Neural cell (in vitro differentiated cells): ENCODE data around the gene GALR2. TPM values are rescaled to one million over a fixed set of nuclear protein-coding genes. Genes with fewer than 3 reads are reported as not detected.

Experiments used
- H2AFZ ChIP-seq: fragments of 200-600, 300-800 bp; sonication (generic), shearing (Covaris generic); 2 replicates; pipeline ENCODE4 v1.6.0; 2014; ENCODE audit warnings: low read depth, mild to moderate bottlenecking, antibody characterized with exemption, low read length, moderate library complexity
- H3F3A ChIP-seq: fragments of 200-600 bp; shearing (Covaris generic); 2 replicates; pipeline ENCODE4 v1.6.1; 2016; ENCODE audit warnings: mild to moderate bottlenecking, moderate library complexity, mixed read lengths, antibody characterized with exemption, low read length; ENCODE audit not compliant: insufficient read depth, poor library complexity, severe bottlenecking
- H3K27ac ChIP-seq: fragments of 200-600, 300-800 bp; sonication (generic), shearing (Covaris generic); 2 replicates; pipeline ENCODE4 v1.5.1; 2014; ENCODE audit warnings: mild to moderate bottlenecking, low read length, moderate library complexity
- H3K27me3 ChIP-seq: fragments of 300-800, 200-600 bp; sonication (generic), shearing (Covaris generic); 2 replicates; pipeline ENCODE4 v1.6.0; 2014; ENCODE audit warnings: mild to moderate bottlenecking, low read depth, low read length, moderate library complexity; ENCODE audit not compliant: insufficient read depth
- H3K36me3 ChIP-seq: fragments of 300-800, 200-600 bp; sonication (generic), shearing (Covaris generic); 2 replicates; pipeline ENCODE4 v1.5.1; 2014; ENCODE audit warnings: mild to moderate bottlenecking, antibody characterized with exemption, low read length, moderate library complexity; ENCODE audit not compliant: insufficient read depth
- H3K4me2 ChIP-seq: fragments of 300-800, 200-600 bp; sonication (generic), shearing (Covaris generic); 2 replicates; pipeline ENCODE4 v1.6.0; 2014; ENCODE audit warnings: mild to moderate bottlenecking, low read length
- H3K4me3 ChIP-seq: fragments of 300-800, 200-600 bp; sonication (generic), shearing (Covaris generic); 2 replicates; pipeline ENCODE4 v1.5.1; 2014; ENCODE audit warnings: mild to moderate bottlenecking, low read length, moderate library complexity
- H3K79me2 ChIP-seq: fragments of 200-600 bp; shearing (Covaris generic); replicated peaks from 2 replicates; pipeline ENCODE4 v1.6.0; 2014; ENCODE audit warnings: mild to moderate bottlenecking, low read length, moderate library complexity; ENCODE audit not compliant: insufficient read depth
- H3K9ac ChIP-seq: fragments of 300-800, 200-600 bp; sonication (generic), shearing (Covaris generic); 2 replicates; pipeline ENCODE4 v1.6.1; 2016; ENCODE audit warnings: mild to moderate bottlenecking, low read length, mixed read lengths
- H3K9me2 ChIP-seq: fragments of 200-600 bp; shearing (Covaris generic); 2 replicates; pipeline ENCODE4 v1.6.1; 2016; ENCODE audit warnings: mild to moderate bottlenecking, low read length, mixed read lengths; ENCODE audit not compliant: insufficient read depth
- H3K9me3 ChIP-seq: fragments of 200-600, 300-800 bp; sonication (generic), shearing (Covaris generic); 2 replicates; pipeline ENCODE4 v1.6.1; 2016; ENCODE audit warnings: mild to moderate bottlenecking, mixed run types, low read length, moderate library complexity, mixed read lengths
- H4K20me1 ChIP-seq: fragments of 200-600 bp; shearing (Covaris generic); 2 replicates; pipeline ENCODE4 v1.6.1; 2016; ENCODE audit warnings: mild to moderate bottlenecking, mixed run types; ENCODE audit not compliant: insufficient read depth
- EP300 ChIP-seq: fragments of 450-650 bp; conservative IDR thresholded peaks from 2 replicates; pipeline ENCODE4 v1.6.1; 2014; ENCODE audit warnings: antibody characterized with exemption, mild to moderate bottlenecking, moderate library complexity; ENCODE audit not compliant: poor library complexity, severe bottlenecking
- EZH2 ChIP-seq: fragments of 200-600, 300-800 bp; shearing (Covaris generic), sonication (generic); IDR thresholded peaks from 2 replicates; pipeline ENCODE4 v1.6.1; 2014; ENCODE audit warnings: antibody characterized with exemption, low read length, borderline replicate concordance, mild to moderate bottlenecking; ENCODE audit not compliant: insufficient read depth, poor library complexity, severe bottlenecking
- MXI1 ChIP-seq: fragments of 450-650 bp; conservative IDR thresholded peaks from 2 replicates; pipeline ENCODE4 v1.6.1; 2014; ENCODE audit warnings: antibody characterized with exemption, mild to moderate bottlenecking; ENCODE audit not compliant: poor library complexity, severe bottlenecking
- POLR2AphosphoS5 ChIP-seq: IDR thresholded peaks from 2 replicates; pipeline ENCODE4 v1.6.1; 2012
- RAD21 ChIP-seq: fragments of 450-650 bp; conservative IDR thresholded peaks from 2 replicates; pipeline ENCODE4 v1.6.1; 2014; ENCODE audit warnings: antibody characterized with exemption, mild to moderate bottlenecking, moderate library complexity
- SMC3 ChIP-seq: fragments of 450-650 bp; conservative IDR thresholded peaks from 2 replicates; pipeline ENCODE4 v1.6.1; 2014; ENCODE audit warnings: antibody characterized with exemption, mild to moderate bottlenecking, moderate library complexity; ENCODE audit not compliant: poor library complexity
- TAF1 ChIP-seq: IDR thresholded peaks from 2 replicates; pipeline ENCODE4 v1.6.1; 2012; ENCODE audit warnings: low read depth
- polyA plus RNA-seq: library from polyadenylated mRNA; depleted of rRNA; stranded (reverse); fragments of >200 nt; gene quantifications from 2 replicates; pipeline ENCODE4 v1.2.3, GENCODE V29; 2014
- TF ChIP-seq, protein P1 (sequence below): IDR thresholded peaks from 2 replicates; pipeline ENCODE4 v1.6.1; 2012; ENCODE audit warnings: borderline replicate concordance
- TF ChIP-seq, protein P2 (sequence below): fragments of 450-650 bp; IDR thresholded peaks from 2 replicates; pipeline ENCODE4 v1.5.1; 2014; ENCODE audit warnings: antibody characterized with exemption, mild to moderate bottlenecking, moderate library complexity; ENCODE audit not compliant: poor library complexity, severe bottlenecking

Gene GALR2
- polyA plus RNA-seq, 1 donor from 2014 or later = not detected

DNA sequence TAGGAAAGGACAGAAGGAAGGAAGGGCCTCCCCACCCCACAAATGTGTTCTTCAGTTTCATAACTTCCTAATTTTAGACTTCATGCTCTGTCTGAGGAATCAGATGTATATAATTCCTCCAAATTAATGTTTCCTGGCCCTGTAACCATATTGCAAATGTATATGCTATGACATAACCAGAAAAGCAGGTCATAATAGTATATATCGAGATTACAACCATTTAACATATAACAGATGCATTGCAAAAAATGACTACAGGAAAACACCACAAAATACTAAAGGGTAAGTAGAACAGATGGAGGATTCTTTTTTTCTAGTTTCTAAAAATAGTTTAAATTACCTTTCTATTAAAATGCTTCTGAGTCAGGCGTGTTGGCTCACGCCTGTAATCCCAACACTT is 32.1 kb downstream of the GALR2 start:
- Histone ChIP-seq H2AFZ (no peak overlapping the region), H3K27me3 (no peaks in the 10 kb centered on the region), H3K4me2 (no peak overlapping the region), H3K9me3 (no peaks in the 10 kb centered on the region), H3F3A (peaks cover 3% of the 10 kb centered on the region), H3K79me2 (peaks cover 17% of the 10 kb centered on the region), H3K27ac (no peak overlapping the region), H3K4me3 (no peak overlapping the region), H4K20me1 (no peaks in the 10 kb centered on the region), H3K9ac (no peak overlapping the region), H3K36me3 (no peaks in the 10 kb centered on the region), H3K9me2 (no peaks in the 10 kb centered on the region)
- no peak for TF ChIP-seq MXI1
- TF ChIP-seq TAF1 = no peak
- TF ChIP-seq SMC3 = no peak
- no peak for TF ChIP-seq EZH2

DNA sequence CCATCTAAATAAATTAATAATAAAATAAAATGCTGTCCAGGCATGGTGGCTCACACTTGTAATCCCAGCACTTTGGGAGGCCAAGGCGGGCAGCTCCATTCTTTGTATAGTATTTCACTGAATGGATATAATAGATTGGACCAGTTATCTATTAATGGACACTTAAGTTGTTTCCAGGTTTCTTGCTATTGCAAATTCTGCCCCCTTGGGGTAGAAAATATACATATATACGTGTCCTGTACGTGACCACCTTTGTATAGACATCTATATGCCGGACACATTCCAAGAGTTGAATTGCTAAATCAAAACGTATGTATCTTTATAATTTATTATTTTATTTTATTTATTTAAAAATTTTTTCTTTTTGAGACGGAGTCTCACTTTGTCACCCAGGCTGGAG is 32.9 kb downstream of the GALR2 start:
- peaks cover 9% of the 10 kb centered on the region for H3K79me2 ChIP-seq
- H3K4me2 ChIP-seq = no peak overlapping the region
- H2AFZ ChIP-seq = no peak overlapping the region
- no peaks in the 10 kb centered on the region for H3K36me3 ChIP-seq
- H3F3A ChIP-seq = peaks cover 3% of the 10 kb centered on the region
- TF ChIP-seq, protein P1, sequence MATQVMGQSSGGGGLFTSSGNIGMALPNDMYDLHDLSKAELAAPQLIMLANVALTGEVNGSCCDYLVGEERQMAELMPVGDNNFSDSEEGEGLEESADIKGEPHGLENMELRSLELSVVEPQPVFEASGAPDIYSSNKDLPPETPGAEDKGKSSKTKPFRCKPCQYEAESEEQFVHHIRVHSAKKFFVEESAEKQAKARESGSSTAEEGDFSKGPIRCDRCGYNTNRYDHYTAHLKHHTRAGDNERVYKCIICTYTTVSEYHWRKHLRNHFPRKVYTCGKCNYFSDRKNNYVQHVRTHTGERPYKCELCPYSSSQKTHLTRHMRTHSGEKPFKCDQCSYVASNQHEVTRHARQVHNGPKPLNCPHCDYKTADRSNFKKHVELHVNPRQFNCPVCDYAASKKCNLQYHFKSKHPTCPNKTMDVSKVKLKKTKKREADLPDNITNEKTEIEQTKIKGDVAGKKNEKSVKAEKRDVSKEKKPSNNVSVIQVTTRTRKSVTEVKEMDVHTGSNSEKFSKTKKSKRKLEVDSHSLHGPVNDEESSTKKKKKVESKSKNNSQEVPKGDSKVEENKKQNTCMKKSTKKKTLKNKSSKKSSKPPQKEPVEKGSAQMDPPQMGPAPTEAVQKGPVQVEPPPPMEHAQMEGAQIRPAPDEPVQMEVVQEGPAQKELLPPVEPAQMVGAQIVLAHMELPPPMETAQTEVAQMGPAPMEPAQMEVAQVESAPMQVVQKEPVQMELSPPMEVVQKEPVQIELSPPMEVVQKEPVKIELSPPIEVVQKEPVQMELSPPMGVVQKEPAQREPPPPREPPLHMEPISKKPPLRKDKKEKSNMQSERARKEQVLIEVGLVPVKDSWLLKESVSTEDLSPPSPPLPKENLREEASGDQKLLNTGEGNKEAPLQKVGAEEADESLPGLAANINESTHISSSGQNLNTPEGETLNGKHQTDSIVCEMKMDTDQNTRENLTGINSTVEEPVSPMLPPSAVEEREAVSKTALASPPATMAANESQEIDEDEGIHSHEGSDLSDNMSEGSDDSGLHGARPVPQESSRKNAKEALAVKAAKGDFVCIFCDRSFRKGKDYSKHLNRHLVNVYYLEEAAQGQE = no peak
- TF ChIP-seq, protein P2, sequence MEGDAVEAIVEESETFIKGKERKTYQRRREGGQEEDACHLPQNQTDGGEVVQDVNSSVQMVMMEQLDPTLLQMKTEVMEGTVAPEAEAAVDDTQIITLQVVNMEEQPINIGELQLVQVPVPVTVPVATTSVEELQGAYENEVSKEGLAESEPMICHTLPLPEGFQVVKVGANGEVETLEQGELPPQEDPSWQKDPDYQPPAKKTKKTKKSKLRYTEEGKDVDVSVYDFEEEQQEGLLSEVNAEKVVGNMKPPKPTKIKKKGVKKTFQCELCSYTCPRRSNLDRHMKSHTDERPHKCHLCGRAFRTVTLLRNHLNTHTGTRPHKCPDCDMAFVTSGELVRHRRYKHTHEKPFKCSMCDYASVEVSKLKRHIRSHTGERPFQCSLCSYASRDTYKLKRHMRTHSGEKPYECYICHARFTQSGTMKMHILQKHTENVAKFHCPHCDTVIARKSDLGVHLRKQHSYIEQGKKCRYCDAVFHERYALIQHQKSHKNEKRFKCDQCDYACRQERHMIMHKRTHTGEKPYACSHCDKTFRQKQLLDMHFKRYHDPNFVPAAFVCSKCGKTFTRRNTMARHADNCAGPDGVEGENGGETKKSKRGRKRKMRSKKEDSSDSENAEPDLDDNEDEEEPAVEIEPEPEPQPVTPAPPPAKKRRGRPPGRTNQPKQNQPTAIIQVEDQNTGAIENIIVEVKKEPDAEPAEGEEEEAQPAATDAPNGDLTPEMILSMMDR = no peak
- TF ChIP-seq TAF1 = no peak
- no peak for TF ChIP-seq EZH2
- TF ChIP-seq RAD21 = no peak
- TF ChIP-seq SMC3 = no peak
- no peak for TF ChIP-seq EP300
- no peak for TF ChIP-seq MXI1
- TF ChIP-seq POLR2AphosphoS5 = no peak
- no peak overlapping the region for H3K4me3 ChIP-seq
- H3K9ac ChIP-seq = no peak overlapping the region
- no peaks in the 10 kb centered on the region for H3K27me3 ChIP-seq
- no peaks in the 10 kb centered on the region for H4K20me1 ChIP-seq
- no peak overlapping the region for H3K27ac ChIP-seq
- H3K9me2 ChIP-seq = no peaks in the 10 kb centered on the region
- no peaks in the 10 kb centered on the region for H3K9me3 ChIP-seq

DNA sequence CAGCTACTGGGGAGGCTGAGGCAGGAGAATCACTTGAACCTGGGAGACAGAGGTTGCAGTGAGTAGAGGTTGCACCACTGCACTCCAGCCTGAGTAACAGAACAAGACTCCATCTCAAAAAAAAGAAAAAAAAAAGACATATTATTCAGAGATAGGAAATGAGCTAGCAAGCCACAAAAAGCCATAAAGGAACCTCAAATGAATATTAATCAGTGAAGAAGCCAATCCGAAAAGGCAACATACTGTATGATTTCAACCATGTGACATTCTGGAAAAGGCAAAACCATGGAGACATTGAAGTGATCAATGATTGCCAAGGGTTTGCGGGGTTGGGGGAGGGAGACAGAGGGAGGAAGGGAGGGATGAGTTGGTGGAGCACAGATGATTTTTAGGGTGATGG is 37.4 kb downstream of the GALR2 start:
- Histone ChIP-seq H4K20me1 (no peaks in the 10 kb centered on the region), H3K27me3 (no peaks in the 10 kb centered on the region), H3K9me3 (no peaks in the 10 kb centered on the region), H3K36me3 (no peaks in the 10 kb centered on the region), H3K4me3 (no peak overlapping the region), H2AFZ (no peak overlapping the region), H3K9ac (no peak overlapping the region), H3F3A (no peaks in the 10 kb centered on the region), H3K4me2 (no peak overlapping the region), H3K79me2 (no peaks in the 10 kb centered on the region), H3K27ac (no peak overlapping the region), H3K9me2 (no peaks in the 10 kb centered on the region)
- TF ChIP-seq, protein P1 = no peak
- TF ChIP-seq RAD21 (no peak), SMC3 (no peak), MXI1 (no peak)
